Measurements from ENCODE around the gene MAF.

MAF gene

DNA sequence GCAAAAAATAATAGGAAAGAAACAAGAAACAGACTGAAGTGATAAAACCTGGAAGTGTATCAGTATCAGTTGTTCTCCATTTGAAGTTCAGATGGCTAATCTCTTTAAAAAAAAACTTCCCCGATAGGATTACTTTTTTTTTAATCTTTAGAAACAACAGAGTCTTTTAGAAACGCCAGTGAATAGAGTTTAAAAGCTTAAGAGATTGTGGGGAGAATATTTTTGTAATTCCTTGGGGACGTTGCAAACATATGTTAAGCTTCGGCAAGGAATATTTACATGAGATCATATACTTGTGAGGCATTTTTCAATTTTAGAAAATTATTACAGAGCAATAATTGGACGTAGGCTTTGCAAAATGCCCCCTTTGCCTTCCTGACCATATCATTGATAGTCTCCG is 13.2 kb downstream of the MAF start:
- DNase-seq: no peak

DNA sequence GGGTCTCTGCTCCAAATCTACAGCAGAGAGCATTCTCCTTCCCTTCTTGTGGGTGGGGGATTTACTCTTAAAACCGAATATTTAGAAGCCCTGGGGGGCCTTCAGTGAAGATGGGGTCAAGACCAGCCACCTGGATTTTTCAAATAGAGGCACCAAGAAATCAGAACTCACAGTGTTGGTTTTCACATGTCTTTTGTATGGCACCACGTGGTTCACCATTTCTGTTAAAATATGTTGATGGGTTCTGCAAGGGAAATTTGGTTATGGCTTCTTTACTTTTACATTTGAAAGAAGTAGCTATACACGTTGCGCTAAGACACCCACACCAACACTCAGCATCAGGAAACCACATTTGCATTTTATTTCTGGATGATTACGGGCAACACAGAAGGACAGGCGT is 17.7 kb downstream of the MAF start:
- DNase-seq: no peak

DNA sequence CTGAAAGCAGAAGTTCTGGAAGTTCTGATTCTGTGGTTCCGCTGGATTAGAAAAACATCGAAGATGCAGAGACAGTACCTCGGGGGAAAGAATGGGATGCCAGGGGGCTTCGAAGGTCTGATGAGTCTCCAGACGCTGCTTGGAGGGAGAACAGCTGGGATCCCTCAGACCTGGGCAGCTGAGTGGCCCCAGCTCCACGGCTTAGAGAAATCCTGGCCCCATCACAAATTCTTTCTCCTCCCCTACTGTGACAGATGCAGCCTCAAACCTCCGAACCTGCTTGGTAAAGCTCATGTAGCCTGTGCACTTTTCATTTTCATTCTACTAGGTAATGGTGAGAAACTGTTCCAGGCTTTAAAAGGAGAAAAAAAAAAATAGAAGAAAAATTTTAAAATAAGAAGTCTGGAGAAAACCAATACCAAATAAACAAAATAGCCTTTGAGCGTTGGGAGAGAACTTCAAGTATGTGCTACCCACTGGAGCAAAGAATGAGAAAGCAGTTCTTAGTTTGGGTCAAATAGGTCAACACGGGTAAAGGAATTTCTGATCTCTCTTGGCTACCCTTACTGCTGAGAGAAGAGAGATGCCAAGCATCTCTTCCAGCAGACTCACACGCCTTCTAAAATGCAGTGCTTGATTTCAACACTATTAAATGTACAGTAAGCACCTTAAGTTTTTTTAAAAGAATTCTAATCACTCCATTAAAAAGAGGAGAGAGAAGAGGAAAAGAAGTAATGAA is 19.9 kb downstream of the MAF start:
- DNase-seq: no peak

DNA sequence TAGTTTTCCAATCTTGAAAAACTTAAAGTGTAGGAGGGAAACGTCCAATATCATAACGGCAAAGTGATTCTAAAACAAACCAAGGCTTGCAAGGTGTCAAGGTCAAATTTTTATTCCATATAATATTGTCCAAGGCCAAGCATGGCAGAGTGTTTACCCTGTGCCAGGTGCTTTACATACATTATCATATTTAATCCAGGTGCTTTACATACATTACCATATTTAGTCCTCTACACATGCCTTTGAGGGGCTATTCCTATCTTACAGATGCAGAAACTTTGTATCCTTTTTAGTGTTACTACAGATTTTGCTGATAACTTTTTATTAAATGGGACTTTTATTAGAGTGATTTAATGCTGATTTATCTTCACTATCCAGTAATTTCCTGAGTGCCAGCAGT is 23.9 kb downstream of the MAF start:
- no peak for DNase-seq

DNA sequence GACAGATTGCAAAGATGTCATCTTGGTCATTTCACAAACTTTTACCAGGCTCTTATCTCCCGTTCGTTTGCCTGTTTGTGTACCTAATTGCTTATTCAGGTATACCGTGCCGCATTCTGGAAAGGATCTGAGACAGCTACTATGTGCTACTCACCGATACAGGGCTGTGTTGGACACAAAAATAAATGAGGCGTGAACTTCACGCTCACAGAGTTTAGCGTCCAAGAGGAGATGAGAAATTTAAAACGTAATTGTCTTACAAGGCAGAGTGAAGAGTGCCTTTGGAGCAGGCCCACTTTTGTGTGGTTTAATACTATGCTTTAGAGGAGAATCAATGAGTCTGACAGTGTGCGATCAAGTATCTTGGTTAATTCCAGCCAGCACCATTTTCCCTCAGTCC is 26.7 kb downstream of the MAF start:
- no peak for DNase-seq

DNA sequence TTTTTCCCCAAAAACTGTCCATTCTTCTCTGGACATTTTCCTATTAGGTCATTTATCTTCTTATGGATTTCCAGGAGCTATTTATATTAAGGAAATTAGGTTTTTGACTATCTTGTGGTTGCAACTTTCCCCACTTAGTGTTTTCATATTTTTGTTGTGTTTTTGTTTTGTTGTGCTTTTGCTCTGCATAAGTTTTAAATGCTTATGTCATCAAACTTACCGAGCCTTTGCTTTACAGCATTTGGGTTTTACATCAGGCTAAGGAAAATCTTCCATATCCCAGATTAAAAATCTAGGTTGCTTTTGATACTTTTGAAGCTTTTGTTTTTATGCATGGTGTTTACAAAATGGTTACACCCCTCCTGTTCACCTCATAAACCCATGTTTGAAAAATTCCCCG is 27.5 kb downstream of the MAF start:
- DNase-seq: no peak

DNA sequence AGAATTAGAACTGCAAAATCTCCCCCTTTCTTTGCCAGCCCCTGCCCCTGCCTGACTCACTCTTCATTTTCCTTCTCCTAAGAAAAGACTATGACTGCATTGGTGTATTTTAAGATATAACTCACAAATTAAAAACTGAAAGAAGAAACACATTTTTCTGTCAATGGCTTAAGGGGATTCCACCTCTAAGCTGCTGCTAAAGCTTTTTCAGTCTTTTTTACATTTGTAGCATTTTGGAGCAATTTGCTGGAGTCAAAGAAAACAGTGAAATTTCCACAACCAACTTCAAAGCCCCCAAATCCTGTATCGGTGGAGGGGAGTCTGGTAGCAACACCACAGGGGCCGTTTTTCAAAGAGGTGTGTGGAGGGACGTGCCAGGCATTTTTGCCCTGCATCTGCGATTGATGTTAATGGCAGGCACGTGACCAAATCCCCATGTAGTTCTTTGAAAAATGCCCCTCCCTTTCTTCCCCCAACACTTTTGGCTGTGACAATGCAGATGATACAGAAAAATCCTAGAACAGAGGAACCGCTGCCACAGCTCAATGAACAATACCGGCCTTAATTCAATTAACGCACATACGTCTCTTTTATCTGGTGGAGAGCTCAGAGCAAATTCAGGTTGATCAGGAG is 28.5 kb downstream of the MAF start:
- DNase-seq: no peak

DNA sequence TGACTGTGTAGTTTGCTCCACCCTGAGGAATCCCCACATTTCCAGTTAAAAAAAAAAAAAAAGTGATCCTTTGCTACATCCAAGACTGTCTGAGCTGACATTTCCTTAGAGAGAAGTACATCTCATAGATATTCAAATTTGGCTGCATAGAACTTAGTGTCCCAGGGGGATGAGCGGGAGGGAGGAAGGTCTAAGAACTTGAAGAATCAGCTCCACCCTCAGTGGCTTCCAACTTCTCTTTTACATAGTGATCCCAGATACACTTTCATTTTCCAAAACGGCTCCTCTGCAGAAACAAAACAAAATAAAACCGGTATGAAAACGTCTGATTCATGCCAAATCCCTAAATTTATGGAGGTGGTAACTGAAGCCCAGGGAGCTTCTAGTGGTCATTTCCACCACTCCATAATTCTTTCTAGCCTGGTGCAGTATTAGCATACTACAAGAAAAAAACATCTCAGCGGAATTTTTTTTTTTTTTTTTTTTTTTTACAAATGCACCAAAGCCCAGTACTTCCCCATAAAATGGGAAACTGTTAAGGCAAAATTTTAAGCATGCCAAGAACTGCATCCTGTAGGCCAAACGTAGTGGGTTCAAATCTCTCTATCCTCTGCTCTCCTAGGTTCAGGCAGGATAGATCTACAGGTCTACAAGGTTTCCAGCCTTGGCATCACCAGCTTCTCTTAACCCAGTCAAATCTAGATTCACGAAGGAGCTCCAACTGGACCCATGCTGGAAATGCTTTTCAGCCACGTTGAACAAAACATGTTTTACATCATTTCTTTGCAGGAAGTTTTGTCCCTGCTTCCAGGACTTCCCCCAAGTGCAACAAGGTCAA is 29.3 kb downstream of the MAF start:
- DNase-seq: no peak

DNA sequence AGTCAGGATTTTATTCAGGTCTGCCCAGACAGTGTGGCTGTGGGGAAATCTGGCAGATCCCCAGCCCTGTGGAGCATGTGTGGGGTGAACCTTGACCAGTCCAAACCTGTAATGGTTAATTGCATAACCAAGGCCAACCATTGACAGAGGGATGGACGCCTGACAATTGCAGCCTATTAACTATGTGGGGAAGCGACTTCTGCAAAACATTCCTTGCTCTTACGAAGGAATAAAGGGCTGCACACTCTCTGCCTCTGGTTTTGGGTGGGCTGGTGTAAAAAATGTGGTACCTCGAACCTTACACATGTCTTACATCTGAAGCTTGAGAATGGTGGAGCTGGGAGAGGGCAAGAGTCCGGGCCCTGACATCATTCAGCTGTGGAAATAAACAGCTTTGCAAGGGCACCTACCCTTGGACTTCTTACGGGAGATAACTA is 35.8 kb downstream of the MAF start:
- no peak for DNase-seq

DNA sequence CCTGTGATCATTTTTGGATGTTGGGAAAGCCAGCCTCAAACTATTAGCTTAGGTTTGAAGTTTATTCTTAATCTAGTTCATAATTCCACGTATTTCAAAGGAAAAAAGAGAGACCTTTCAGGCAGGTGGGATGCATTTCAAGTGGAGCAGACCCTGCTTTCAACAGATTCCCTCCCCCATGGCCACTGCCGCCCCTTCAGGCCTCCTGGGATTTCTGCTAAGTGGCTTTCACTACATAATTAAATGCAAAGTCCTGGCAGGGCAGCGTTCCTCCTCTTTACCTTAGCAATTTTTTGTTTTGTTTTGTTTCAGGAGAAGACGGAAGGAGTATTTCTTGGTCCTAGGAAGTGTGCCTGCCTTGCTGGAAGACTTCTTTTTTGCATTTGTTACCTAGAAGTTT is 36.6 kb downstream of the MAF start:
- DNase-seq: no peak

DNA sequence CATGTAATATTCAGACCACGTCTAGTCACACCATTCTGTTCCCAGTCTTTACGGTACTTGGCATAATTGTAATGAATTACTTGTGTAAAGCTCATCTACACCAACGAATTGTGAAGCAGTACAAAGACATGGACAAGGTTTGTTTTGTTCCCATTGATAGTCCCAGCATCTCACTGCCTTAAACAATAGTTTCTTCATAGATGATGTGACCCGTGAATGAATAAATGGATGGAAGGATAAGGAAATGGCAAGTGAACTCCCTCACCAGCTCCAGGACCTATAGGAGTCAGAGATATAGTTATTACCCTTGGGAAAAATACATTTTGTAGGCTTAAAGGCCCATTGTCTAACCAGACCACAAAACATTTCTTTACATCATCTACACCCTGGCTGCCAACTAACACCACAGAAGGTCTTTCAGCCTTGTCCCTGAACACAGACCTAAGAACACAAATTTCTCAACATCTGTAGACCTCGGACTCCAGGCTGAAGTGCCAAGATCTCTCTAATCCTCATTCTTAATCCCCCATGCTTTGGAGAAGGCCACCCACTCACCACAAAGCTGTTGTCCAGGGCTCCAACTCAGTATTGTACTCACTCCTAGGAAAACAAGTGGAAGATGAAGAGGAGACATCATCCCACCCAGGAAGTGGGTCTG is 38.2 kb downstream of the MAF start:
- DNase-seq: no peak

DNA sequence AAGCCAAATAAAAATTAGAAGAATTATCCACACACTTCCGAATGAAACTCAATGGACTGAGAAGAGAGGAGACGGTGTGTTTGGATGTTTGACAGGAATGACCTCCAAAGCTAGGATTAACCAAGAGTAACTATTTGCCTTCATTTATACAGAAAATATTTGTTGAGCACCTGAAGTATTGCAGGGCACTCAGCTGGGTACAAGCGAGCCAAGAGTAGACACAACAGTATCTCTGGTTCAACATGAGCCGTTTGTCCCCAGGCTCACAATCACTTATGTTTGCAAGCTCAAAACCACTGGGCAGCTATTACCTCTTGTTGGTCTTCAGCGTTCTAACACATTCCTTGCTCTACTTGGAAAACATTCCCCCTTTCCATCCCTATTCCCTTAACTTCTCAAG is 38.8 kb downstream of the MAF start:
- no peak for DNase-seq

DNA sequence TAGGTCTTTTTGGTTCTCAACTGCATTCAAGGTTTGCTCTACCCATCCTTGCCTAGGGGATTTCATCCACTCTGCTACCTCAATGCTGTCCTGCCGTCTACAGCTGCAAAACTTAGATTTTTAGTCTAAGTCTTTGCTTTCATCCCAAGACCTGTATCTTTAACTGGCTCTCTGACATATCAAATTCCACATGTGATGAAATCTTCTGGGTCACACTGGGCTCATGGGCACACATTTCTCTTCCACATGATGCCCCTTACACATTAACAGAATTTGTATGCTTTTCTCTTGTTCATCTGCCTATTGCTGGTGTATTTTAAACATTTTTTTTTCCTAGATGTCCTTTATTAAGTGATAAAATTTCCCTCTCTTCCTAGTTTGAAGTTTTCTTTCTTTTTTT is 39.6 kb downstream of the MAF start:
- no peak for DNase-seq

DNA sequence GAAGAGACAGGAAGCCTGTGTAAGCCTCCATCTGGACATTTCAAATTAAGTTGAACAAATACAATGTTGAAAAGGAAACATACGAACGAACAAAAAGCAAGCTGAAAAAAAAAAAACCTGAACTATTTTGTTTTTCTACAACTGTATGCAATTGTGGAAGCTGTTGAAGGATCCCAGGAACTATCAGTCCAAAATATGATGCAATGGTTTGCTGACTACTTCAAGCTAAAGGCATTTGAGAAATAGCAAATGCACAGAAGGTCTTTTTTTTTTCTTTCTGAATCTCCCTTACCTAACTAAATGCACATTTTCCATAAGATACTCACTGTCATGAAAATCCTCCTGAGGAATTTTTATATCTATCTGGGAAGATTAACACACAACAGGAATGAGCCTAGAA is 40.2 kb downstream of the MAF start:
- DNase-seq: no peak

DNA sequence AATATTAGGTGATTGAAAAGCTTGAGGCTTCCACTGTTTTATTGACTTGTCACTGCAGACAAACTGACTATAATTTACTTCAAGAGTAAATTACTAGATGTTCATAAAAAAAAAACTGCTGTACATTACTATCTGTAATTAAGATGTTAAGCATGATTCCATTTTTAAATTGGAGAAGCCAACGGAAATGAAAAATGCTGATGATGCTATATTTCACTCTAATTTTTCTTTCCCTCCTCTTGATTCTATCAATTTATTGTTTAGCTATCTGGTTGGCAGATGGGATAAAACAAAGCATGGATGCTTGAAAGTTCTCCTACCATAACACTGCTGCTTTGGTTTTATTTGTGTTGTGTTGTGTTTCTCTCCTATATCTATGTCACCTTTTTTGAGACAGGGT is 41.0 kb downstream of the MAF start:
- no peak for DNase-seq

DNA sequence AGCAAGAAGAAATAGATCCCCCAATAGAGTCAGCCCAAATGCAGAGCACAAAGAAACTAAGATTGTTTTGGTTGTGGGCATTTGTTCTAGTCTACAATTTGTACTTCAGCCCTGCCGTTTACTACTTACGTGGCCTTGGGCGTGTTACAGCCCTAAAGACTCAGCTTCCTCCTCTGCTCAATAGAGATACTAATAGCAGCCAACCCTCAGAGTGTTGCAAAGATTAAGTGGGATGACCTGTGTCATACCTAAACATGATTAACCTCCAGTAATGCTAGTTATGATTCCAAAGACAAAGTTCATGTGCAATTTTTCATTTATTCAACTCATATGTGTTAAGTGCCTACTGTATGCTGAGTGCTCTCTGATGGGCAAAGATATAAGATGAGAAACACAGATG is 43.1 kb downstream of the MAF start:
- DNase-seq: no peak

DNA sequence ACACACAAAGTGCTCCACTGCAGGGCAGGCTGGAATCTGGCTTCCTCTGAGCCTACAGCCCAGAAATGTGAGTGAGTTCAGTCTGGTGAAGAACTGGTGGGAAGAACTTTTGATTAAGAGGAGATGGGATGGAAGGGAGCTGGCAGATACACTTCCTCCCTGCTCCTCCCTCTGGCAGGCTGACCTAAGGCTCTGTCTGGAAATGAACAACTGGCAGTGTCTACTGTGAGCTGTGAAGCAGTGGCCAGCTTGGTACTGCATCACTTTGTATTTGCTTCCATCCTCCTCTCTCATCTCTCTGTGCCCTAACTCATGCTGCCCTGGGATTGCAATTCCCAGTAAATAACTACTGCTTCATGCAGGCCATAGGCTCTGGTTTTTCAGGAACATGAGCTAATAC is 45.6 kb downstream of the MAF start:
- DNase-seq: no peak

DNA sequence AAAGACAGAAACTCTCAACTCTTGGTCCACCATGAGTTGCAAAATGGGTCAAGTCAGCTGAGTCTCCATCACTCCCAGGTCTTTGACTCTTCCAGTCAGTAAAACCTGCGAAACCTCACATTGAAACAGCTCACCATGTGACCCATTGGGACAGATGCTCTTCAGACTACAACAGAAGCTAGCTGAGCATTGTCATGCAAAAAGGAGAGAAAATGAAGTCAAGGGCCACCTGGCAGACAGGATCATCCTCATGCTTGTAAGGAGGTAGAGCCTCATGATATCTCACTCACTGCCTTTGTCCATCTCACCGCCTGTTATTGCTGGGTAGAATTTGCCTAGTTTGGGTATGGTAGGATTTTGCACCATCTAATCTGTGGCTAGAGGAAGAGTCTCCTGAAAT is 50.2 kb downstream of the MAF start:
- DNase-seq: no peak

DNA sequence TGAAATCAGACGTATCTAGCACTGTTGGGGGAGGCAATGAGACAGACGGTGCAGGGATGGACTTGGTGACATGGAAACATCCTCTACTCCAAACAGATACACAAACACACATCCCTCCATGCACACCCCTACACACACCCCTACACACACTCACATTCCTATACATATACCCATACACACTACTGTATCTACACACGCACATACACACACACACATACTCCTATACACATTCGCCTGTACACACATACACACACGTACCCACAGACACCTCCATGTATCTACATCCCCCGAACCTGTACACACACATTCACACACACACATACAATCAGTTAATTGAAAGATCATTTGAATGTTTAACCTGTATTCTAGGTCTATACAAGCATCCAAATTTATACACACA is 53.5 kb downstream of the MAF start:
- DNase-seq: no peak
